CD1c-positive myeloid dendritic cell (primary cell): ENCODE measurements around the gene CYP4F12.

Source experiments
- DNase-seq: peaks from one replicate; pipeline ENCODE4 v3.0.0-alpha.2; 2016; ENCODE audit errors: extremely low spot score

The CYP4F12 gene, protein sequence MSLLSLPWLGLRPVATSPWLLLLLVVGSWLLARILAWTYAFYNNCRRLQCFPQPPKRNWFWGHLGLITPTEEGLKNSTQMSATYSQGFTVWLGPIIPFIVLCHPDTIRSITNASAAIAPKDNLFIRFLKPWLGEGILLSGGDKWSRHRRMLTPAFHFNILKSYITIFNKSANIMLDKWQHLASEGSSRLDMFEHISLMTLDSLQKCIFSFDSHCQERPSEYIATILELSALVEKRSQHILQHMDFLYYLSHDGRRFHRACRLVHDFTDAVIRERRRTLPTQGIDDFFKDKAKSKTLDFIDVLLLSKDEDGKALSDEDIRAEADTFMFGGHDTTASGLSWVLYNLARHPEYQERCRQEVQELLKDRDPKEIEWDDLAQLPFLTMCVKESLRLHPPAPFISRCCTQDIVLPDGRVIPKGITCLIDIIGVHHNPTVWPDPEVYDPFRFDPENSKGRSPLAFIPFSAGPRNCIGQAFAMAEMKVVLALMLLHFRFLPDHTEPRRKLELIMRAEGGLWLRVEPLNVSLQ

DNA sequence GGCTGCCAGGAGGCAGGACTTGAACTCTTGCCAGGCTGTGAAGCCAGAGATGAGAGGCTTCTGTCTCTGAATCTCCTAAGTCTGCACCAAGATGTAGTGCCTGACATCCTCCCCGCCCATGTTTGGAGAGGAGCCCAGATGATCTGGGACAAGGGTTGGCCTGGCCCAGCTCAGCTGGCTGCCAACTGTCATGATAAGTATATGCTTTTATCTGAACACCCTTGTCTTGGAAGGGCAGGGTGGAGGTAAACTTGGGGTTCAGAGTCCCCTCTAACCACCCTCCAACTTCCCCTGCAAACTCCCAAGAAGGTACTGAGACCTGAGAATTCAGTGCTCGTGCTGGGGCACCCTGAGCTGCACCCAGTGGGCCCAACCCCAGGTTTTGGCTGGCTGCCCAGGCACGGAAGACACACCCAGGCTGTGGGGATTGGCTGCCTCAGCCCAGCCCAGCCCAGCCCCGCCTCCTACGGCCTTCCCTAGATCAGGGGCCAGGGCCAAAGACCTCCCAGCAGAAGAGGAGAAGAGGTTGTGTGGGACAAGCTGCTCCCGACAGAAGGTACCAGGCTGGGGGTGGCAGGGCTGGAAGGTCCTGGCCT is at the start of gene CYP4F12:
Gene CYP4F12, plus strand, starts transcription at position 508 of the 596 bp plus-strand sequence. CDS start 443 bp downstream, outside the sequence.
- no peak for DNase-seq

DNA sequence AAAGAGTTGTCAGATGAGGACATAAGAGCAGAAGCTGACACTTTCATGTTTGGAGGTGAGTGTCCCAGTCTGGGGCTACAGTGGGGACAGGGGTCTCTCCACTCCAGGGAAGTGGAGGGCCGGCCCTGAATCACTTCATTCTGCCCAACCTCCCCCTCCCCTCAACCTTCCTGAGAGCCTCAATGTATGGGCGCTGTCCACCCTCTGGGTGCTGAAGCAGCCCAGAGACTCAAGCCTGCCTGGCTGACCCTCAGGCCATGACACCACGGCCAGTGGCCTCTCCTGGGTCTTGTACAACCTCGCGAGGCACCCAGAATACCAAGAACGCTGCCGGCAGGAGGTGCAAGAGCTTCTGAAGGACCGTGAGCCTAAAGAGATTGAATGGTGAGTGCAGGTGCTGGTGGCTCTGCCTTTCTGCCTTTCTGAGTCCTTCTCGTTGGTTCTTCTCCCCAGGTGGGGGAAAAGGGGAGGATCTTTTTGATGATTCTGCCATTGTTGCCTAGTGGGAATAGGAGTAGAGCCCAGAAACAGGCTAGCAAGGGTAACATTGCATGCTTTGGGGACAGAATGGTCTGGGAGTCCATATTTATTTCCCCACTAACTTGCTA is 49.1 kb upstream of the CYP4F12 start:
- no peak for DNase-seq

DNA sequence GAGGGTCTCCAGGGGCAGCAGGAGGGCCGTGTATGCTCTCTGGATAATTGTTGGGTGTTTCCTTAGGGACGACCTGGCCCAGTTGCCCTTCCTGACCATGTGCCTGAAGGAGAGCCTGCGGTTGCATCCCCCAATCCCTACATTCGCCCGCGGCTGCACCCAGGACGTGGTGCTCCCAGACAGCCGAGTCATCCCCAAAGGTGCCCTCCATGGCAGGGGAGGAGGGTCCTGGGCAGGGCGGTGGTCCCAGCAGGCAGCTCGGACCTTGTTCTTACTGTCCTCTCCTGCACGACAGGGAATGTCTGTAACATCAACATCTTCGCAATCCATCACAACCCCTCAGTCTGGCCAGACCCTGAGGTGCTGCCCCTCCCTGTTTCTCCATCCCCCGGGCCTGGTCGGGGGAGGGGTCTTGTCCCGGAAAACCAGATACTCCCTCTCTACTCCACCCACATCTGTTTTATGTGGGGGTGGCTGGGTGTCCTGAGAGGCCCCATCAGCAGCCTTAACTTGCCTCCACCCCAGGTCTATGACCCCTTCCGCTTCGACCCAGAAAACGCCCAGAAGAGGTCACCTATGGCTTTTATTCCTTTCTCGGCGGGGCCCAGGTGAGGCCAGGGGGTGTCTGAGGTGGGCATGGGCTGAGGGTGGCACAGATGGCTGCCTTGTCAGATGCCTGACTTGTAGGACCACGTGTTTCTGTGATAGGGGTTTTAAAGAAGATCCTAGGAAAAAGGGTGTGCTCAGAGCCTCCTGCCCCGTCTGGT is 44.5 kb upstream of the CYP4F12 start:
- DNase-seq: no peak

DNA sequence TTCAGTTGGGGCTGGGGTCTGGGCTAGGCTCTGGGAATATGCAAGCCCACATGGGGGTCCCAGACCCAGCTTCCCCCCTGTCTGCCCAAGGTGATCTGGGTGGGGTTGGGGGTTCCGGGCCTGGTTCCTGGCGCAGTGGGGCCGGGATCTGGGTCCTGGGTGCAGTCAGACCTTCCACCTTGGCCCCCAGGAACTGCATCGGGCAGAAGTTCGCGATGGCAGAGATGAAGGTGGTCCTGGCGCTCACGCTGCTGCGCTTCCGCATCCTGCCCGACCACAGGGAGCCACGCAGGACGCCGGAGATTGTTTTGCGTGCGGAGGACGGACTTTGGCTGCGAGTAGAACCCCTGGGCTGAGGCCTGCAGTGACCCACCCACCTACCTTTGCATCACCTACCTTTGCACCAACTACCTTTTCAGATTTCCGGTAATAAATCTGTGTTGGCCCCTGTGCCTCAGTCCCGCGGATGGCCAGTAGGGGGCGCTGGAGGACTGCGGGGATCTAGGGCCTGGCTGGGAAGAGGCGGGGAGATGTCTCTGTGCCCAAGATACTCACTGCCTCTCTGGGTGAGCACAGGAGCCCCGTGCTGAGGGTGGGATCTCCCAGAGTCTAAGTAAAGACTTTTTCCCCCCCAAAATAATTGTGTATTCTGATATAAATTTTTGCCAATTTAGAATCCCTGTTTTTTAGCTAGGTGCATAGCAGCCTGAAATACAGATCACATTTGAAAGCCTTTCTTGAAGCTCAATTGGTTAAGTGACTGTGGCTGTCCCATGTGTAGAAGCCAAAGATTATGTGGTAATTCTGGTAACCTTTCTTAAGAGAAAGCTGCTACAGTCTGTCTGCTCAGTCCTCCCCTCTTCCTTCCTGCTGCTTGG is 43.6 kb upstream of the CYP4F12 start:
- DNase-seq: peak; percentile 87

DNA sequence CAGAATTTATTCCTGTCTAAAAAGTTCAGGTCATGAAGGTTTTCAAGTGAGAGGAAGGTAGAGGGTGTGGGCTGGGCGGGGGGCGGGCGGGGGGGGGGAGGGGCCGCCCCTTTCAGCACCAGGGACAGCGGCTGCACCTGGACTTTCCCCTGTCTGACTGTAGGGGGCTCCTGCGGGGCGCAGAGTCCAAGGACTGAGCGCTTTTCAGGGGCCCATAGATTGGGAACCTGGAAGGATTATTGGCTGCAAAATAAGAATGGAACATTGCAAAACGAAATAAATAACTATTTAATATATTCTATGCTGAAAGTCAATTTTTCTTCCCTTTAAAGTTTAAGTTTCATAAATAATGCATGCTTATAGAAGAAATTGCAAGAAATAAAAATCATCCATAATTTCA is 41.1 kb upstream of the CYP4F12 start:
- peak; percentile 32 for DNase-seq

DNA sequence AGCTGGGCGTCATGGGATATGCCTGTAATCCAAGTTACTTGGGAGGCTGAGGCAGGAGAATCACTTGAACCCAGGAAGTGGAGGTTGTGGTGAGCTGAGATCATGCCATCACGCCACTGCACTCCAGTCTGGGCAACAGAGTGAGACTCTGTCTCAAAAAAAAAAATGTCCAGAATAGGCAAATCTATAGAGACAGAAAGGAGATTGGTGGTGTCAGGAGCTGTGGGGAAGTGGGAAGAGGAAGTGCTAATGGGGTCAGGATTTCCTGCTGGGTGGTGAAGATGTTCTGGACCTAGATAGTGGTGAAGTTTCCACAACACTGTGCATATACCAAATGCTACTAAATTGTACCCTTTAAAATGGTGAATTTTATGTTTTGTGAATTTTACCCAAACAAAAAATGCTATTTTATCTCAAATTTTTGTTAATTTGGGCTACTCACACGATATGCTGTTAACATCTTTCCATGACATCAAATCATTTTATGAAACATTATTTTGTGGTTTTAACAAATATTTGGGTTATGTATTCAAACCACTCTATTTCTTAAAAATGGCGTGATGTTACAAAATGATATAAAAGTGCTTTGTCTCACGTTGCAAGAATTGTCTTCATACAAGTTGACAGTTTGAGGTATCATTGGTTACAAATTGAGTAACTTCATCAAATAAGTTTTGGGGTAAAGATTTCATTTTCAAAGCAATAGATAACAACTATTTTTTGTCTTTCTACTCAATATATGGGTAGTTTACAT is 39.6 kb upstream of the CYP4F12 start:
- peak; percentile 60 for DNase-seq

DNA sequence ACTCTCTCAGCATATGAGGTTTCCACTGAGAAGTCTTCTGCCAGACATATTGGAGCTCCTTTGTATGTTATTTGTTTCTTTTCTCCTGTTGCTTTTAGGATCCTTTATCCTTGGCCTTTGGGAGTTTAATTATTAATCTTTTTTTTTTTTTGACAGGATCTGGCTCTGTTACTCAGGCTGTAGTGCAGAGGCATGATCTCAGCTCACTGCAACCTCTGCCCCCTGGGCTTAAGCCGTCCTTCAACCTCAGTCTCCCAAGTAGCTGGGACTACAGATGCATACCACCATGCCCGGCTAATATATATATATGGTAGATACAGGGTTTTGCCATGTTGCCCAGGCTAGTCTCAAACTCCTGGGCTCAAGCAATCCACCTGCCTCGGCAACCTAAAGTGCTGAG is 38.8 kb upstream of the CYP4F12 start:
- no peak for DNase-seq

DNA sequence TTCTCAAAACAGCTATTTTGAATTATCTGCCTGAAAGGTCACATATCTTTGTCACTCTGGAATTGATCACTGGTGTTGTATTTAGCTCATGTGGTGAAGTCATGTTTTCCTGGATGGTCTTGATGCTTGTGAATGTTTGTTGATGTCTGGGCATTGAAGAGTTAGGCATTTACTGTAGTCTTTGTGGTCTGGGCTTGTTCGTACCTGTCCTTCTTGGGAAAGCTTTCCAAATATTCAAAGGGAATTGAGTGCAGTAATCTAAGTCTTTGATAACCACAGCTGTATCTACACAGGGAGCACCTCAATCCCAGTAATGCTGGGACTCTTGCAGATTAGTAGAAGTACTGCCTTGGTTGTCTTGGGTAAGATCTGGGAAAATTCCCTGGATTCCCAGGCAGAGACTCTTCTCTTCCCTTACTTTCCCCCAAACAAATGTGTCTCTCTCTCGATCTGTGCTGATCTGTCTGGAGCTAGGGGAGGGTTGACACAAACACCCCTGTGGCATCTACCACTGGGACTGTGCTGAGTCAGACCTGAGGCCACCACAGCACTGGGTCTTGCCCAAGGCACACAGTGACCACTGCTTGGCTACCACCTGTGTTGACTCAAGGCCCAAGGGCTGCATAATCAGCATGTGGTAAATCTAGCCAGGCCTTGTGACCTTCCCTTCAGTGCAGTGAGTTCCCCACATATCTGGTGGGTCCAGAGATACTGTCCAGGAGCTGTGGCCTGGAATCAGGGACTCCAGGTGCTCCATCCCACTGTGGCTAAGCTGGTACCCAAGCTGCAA is 37.7 kb upstream of the CYP4F12 start:
- DNase-seq: no peak

DNA sequence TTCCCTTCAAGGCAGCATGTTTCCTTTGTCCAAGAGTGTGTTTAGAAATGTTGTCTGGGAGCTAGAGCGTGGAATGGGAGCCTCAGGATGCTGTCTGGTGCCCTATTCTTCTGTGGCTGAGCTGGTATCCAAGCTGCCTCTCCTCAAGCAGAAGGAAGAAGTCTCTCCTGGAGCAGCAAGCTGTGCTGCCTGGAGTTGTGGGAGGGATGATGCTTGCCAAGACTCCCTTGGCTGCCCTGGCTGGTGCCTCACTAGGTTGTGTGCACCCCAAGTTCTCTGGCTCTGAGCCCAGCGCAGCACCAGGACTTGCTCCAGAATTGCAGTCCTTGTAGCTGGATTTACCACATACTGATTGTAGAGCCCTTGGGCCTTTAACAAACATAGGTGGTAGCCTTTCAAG is 36.9 kb upstream of the CYP4F12 start:
- no peak for DNase-seq

DNA sequence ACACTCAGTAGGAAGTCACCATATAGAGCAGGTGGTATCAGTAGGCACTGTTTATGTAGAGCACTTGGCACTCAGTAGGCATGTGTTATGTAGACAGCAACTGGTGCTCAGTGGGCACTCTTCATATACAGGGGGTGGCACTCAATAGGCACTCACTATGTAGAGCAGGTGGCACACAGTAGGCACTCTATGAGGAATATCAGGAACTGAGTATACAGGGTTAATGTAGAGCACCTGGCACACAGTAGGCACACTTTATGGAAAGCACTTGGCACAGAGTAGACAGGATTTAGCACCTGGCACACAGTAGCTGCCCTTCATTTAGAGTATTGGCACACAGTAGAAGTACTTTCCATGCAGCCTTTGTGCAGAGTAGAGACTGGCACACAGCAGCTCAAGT is 33.3 kb upstream of the CYP4F12 start:
- DNase-seq: no peak

DNA sequence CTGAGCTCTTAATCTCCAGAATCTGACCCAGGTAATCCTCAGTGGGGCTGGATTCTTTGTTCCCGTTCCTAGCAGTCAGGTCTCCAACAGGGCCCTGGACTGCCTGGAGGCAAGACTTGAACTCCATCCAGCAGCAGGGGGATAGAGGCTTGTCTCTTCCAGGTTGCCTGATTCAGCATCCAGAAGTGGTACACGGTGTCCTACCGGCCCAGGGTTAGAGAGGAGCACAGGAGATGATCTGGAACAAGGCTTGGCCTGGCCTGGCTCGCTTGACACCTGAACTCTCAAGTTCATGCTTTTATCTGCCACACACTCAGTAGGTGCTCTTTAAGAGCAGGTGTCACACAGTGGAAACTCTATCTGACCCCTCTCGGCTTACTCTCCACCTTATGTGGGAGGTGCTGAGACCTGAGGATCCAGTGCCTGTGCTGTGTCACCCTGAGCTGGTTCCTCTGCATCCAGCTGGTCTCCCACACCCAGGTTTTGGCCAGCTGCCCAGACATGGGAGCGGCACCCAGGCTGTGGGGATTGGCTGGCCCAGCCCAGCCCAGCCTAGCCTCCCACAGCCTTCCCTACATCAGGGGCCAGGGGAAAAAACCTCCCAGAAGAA is 32.5 kb upstream of the CYP4F12 start, which contains the start of gene CYP4F3:
Gene CYP4F3, plus strand, starts transcription at position 604 of the 610 bp plus-strand sequence. CDS start 519 bp downstream, outside the sequence.
- DNase-seq: peak; percentile 86

DNA sequence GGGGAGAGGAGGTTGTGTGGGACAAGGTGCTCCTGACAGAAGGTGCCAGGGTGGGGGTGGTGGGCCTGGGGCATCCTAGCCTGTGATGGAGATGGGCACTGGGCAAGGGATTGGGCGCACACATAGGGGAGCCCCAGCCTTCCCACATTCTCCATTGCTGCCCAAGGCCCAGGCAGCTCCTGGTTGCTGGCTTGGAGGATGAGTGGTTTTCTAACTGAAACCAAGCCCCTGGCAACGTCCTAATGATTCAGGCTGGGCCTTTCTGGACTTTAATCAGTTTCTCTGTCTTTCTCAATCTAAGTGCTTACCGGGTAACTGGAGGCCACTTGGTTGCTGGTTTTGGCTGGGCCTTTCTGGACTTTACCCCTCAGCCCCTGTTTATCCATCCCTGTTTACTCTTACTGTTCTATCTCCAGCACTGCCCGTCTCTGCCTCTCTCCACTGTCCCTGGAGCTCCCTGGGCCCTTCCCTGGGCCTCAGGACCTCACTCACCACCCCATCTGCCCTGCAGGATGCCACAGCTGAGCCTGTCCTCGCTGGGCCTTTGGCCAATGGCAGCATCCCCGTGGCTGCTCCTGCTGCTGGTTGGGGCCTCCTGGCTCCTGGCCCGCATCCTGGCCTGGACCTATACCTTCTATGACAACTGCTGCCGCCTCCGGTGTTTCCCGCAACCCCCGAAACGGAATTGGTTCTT is 31.8 kb upstream of the CYP4F12 start:
- no peak for DNase-seq

DNA sequence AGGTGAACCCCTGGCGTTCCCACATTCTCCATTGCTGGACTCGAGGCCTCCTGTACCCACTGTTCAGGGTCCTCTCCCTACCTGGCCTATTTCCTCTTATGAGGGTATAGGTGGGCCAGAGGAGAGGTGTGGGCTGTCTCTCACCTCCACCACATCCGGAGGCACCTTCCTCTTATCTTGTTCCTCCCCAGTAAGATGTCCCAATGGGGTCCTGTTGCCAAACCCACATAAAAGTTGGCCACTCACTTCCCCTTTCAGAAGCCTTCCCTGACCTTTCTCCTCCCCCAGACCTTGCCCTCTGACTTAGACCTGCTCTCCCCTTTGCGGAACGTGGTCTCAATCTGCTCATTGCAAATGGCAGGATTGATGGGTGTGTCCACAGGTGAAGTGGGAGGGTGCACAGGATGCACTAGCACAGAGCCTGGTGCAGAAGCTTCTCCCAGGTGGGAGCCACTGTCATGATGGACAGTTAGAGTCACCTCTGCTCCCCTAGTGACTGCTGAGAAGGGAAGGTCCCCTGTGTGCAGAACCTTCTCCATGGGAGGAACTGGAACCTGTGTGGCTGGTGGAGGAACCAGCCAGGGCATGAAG is 30.9 kb upstream of the CYP4F12 start:
- peak; percentile 71 for DNase-seq

DNA sequence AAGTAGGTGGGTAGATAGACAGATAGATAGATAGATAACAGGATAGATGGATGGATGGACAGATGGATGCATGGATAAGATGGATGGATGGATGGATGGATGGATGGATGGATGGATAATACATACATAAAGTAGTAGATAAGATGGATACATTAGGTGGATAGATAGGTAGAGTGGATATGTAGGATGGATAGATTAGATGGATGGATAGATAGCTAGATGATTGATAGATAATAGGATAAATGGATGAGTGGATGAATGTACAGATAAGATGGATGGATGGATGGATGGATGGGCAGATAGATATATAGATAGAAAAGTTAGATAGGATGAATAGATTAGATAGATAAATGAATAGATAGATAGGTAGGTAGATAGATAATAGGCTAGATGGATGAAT is 30.1 kb upstream of the CYP4F12 start:
- no peak for DNase-seq

DNA sequence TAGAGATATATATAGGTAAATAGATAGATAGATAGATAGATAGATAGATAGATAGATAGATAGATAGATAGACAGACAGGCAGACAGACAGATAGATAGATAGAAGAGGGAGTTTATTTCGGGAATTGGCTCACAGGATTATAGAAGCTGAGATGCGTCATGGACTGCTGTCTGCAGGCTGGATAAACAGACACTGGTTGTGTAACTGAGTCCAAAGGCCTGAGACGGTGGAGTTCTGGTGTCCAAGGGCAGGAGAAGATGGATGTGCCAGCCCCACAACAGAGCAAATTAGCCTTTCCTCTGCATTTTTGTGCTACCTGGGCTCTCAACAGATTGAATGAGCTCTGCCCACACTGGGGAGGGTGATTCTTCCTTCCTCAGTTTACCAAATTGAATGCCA is 29.5 kb upstream of the CYP4F12 start:
- no peak for DNase-seq

DNA sequence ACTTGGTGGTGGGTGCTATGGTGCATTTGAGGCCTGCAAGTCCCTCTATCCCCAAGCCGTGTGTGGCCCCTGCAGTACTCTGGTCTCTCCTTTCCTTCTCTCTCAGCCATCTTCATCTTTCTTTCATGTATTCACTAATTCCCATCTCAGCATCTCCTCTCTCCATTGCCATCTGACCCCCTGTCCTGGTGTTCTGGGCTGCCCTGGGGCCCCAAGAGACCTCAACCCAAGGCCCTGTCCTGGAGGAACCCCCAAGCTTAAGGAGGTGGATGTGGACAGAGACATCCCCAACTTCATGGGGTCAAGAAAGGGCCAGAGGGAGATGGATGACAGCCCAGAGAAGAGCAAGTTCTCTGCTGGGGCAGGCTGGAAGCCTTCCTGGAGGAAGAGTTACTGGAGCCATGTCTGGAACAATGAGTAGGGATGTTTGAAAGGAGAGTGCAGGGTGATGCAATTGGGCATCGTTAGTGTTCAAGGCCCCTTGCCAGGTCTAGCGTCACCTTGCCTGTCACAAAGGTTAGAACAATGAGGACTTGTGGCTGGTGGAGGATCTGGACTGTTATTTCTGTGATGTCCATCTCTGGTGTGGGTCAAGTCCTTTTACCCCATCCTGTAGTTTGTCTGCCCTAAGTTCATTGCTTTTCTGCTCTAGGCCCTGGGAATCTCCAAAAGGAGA is 28.7 kb upstream of the CYP4F12 start:
- no peak for DNase-seq

DNA sequence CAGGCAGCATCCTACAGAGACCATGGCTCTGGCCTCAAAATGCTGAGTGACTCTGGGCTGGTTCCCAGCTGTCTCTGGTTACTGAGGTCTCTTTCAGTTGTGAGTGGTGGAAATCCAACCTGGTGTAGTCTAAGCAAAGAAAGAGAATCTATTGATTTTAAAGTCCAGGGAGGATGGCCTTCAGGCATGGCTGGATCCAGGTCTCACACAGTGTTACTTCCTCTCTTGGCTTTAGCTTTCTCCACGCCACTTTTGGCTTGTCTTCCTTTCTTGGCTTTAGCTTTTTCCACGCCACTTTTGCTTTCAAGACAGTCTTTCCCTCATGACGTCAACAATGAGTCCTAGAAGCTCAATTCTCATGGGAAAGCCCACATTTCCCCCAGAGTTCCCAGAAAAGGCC is 28.1 kb upstream of the CYP4F12 start:
- no peak for DNase-seq
